ENCODE measurements around the gene ABCF2. TPM values are rescaled to one million over a fixed set of nuclear protein-coding genes. Genes with fewer than 3 reads are reported as not detected.
A peak's percentile ranks its signal among the peaks of the same experiment; 100 is the strongest.

The ABCF2 gene
- total and polyA plus RNA-seq, 2 of the 13 experiments (the other 11 are each of a cell fraction or from before 2014, with no cell fraction given): 16.3 to 42.5 TPM

DNA sequence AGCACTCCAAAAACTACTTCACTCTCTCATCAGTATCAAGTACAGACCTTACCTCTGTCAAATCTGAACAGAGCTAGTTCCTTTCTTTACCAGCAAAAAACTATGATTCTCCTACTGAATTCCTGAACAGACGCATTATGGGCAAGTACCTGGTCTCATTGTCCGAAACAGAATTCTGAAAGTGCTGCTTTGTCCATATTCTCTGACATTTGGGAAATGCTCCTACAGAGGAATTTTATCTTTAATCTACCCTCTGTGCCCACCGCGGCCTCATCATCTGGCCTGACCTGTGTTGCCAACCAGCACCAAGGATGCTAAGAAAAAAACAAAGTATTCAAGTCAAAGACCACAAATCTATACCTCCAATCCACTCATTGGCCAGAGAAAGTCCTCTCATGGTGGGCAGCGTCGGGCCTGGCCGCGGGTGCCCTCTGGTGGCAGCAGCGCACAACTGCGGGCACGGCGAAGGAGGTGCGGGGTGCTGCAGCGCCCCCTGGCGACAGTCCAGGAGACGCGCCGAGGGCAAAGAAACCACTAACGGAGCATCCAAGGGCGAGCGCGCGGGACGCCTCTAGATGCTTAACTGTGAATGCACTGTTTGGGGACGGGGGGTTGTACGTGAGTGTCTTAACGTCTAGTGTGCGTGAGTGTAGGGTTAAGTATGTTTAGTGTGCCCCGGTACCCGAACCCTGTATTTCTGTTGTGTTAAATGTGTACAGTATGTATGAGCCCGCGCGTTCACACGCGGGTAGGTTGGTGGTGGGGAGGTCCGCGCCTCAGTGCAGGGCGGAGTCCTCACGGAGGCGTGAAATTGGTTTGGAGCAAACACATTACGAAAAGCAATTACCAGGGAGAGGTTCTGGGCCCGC lies 54.5 kb downstream of the ABCF2 start (continued):
- TF ChIP-seq, protein P1, sequence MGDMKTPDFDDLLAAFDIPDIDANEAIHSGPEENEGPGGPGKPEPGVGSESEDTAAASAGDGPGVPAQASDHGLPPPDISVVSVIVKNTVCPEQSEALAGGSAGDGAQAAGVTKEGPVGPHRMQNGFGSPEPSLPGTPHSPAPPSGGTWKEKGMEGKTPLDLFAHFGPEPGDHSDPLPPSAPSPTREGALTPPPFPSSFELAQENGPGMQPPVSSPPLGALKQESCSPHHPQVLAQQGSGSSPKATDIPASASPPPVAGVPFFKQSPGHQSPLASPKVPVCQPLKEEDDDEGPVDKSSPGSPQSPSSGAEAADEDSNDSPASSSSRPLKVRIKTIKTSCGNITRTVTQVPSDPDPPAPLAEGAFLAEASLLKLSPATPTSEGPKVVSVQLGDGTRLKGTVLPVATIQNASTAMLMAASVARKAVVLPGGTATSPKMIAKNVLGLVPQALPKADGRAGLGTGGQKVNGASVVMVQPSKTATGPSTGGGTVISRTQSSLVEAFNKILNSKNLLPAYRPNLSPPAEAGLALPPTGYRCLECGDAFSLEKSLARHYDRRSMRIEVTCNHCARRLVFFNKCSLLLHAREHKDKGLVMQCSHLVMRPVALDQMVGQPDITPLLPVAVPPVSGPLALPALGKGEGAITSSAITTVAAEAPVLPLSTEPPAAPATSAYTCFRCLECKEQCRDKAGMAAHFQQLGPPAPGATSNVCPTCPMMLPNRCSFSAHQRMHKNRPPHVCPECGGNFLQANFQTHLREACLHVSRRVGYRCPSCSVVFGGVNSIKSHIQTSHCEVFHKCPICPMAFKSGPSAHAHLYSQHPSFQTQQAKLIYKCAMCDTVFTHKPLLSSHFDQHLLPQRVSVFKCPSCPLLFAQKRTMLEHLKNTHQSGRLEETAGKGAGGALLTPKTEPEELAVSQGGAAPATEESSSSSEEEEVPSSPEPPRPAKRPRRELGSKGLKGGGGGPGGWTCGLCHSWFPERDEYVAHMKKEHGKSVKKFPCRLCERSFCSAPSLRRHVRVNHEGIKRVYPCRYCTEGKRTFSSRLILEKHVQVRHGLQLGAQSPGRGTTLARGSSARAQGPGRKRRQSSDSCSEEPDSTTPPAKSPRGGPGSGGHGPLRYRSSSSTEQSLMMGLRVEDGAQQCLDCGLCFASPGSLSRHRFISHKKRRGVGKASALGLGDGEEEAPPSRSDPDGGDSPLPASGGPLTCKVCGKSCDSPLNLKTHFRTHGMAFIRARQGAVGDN (CRISPR knock-in tag; IDR thresholded peaks at IDR 0.05): peak; percentile 68
- TF ChIP-seq REPIN1 (CRISPR knock-in tag; IDR thresholded peaks at IDR 0.05; ENCODE audit: borderline replicate concordance, low read depth): peak; percentile 75; the same call in 1 of the 2 replicates
- TF ChIP-seq FOXA1 (IDR thresholded peaks at IDR 0.05): no peak
- TF ChIP-seq FOXA1 (CRISPR knock-in tag; IDR thresholded peaks at IDR 0.05): 0 out of 2 replicates have a peak, but pooled peaks have one; percentile 5
- TF ChIP-seq, protein P2, sequence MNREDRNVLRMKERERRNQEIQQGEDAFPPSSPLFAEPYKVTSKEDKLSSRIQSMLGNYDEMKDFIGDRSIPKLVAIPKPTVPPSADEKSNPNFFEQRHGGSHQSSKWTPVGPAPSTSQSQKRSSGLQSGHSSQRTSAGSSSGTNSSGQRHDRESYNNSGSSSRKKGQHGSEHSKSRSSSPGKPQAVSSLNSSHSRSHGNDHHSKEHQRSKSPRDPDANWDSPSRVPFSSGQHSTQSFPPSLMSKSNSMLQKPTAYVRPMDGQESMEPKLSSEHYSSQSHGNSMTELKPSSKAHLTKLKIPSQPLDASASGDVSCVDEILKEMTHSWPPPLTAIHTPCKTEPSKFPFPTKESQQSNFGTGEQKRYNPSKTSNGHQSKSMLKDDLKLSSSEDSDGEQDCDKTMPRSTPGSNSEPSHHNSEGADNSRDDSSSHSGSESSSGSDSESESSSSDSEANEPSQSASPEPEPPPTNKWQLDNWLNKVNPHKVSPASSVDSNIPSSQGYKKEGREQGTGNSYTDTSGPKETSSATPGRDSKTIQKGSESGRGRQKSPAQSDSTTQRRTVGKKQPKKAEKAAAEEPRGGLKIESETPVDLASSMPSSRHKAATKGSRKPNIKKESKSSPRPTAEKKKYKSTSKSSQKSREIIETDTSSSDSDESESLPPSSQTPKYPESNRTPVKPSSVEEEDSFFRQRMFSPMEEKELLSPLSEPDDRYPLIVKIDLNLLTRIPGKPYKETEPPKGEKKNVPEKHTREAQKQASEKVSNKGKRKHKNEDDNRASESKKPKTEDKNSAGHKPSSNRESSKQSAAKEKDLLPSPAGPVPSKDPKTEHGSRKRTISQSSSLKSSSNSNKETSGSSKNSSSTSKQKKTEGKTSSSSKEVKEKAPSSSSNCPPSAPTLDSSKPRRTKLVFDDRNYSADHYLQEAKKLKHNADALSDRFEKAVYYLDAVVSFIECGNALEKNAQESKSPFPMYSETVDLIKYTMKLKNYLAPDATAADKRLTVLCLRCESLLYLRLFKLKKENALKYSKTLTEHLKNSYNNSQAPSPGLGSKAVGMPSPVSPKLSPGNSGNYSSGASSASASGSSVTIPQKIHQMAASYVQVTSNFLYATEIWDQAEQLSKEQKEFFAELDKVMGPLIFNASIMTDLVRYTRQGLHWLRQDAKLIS (CRISPR knock-in tag; IDR thresholded peaks at IDR 0.05): no peak
- TF ChIP-seq RFX3 (CRISPR knock-in tag; IDR thresholded peaks at IDR 0.05): no peak
- peak; percentile 95 for TF ChIP-seq RAD21 (CRISPR knock-in tag; IDR thresholded peaks at IDR 0.05)
- TF ChIP-seq ZKSCAN1 (IDR thresholded peaks at IDR 0.05; ENCODE audit: low read length): no peak
- TF ChIP-seq KDM3A (CRISPR knock-in tag; IDR thresholded peaks at IDR 0.05; ENCODE audit: low read depth): 0 out of 2 replicates have a peak, but pooled peaks have one; percentile 62
- TF ChIP-seq, protein P3, sequence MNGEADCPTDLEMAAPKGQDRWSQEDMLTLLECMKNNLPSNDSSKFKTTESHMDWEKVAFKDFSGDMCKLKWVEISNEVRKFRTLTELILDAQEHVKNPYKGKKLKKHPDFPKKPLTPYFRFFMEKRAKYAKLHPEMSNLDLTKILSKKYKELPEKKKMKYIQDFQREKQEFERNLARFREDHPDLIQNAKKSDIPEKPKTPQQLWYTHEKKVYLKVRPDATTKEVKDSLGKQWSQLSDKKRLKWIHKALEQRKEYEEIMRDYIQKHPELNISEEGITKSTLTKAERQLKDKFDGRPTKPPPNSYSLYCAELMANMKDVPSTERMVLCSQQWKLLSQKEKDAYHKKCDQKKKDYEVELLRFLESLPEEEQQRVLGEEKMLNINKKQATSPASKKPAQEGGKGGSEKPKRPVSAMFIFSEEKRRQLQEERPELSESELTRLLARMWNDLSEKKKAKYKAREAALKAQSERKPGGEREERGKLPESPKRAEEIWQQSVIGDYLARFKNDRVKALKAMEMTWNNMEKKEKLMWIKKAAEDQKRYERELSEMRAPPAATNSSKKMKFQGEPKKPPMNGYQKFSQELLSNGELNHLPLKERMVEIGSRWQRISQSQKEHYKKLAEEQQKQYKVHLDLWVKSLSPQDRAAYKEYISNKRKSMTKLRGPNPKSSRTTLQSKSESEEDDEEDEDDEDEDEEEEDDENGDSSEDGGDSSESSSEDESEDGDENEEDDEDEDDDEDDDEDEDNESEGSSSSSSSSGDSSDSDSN (CRISPR knock-in tag; IDR thresholded peaks at IDR 0.05): peak; percentile 49; the same call in 1 of the 2 replicates
- peak; percentile 70 for TF ChIP-seq ZNF350 (CRISPR knock-in tag; IDR thresholded peaks at IDR 0.05; ENCODE audit: borderline replicate concordance, low read depth)
- TF ChIP-seq ELF1 (CRISPR knock-in tag; IDR thresholded peaks at IDR 0.05): 0 out of 2 replicates have a peak, but pooled peaks have one; percentile 18
- no peak for TF ChIP-seq DNMT1 (CRISPR knock-in tag; IDR thresholded peaks at IDR 0.05)
- TF ChIP-seq TGIF2 (CRISPR knock-in tag; IDR thresholded peaks at IDR 0.05): peak; percentile 45; the same call in 1 of the 2 replicates
- TF ChIP-seq, protein P4, sequence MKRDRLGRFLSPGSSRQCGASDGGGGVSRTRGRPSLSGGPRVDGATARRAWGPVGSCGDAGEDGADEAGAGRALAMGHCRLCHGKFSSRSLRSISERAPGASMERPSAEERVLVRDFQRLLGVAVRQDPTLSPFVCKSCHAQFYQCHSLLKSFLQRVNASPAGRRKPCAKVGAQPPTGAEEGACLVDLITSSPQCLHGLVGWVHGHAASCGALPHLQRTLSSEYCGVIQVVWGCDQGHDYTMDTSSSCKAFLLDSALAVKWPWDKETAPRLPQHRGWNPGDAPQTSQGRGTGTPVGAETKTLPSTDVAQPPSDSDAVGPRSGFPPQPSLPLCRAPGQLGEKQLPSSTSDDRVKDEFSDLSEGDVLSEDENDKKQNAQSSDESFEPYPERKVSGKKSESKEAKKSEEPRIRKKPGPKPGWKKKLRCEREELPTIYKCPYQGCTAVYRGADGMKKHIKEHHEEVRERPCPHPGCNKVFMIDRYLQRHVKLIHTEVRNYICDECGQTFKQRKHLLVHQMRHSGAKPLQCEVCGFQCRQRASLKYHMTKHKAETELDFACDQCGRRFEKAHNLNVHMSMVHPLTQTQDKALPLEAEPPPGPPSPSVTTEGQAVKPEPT (CRISPR knock-in tag; IDR thresholded peaks at IDR 0.05; ENCODE audit: low read depth): 0 out of 2 replicates have a peak, but pooled peaks have one; percentile 62
